ENCODE measurements around the gene ZNF502.

DNA sequence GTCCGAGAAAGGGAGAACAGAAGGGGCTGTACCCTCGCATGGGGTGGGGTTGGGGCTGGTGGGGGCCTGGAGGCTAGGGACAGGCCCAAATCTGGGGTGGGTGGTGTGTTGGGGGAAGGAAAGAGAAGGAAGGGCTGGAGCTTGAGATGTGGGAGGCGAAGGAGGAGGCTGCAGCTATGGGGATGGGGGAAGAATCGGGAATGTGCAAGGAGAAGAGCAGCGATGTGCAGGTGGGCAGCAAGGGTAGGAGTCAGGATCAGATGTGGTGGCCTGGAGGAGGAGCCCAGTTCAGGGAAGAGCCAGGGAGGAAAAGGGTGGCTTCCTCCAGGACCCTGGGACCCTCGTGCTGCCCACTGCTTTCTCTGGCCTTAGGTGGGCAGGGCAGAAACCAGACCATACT, 42.7 kb upstream of the ZNF502 start:
- TF ChIP-seq, protein P1, sequence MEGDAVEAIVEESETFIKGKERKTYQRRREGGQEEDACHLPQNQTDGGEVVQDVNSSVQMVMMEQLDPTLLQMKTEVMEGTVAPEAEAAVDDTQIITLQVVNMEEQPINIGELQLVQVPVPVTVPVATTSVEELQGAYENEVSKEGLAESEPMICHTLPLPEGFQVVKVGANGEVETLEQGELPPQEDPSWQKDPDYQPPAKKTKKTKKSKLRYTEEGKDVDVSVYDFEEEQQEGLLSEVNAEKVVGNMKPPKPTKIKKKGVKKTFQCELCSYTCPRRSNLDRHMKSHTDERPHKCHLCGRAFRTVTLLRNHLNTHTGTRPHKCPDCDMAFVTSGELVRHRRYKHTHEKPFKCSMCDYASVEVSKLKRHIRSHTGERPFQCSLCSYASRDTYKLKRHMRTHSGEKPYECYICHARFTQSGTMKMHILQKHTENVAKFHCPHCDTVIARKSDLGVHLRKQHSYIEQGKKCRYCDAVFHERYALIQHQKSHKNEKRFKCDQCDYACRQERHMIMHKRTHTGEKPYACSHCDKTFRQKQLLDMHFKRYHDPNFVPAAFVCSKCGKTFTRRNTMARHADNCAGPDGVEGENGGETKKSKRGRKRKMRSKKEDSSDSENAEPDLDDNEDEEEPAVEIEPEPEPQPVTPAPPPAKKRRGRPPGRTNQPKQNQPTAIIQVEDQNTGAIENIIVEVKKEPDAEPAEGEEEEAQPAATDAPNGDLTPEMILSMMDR (optimal IDR thresholded peaks at IDR 0.05 in 1 of 3, IDR thresholded peaks at IDR 0.05 in 1 of 3, conservative IDR thresholded peaks at IDR 0.05 in 1 of 3; ENCODE audit: extremely low read depth in 1 of 3, insufficient read depth in 2 of 3, low read length in 3 of 3): no peak
- no peak for TF ChIP-seq EZH2 (IDR thresholded peaks at IDR 0.05; ENCODE audit: low read length)

All from keratinocyte (primary cell).